HepG2 (cell line): ENCODE data around the gene TBC1D16. TPM values are rescaled to one million over a fixed set of nuclear protein-coding genes. Genes with fewer than 3 reads are reported as not detected.

ENCODE experiments used
- HIC2 ChIP-seq: sonication (generic); formaldehyde crosslinking; IDR thresholded peaks from 2 replicates; pipeline ENCODE4 v1.9.0; 2022; ENCODE audit warnings: low read depth, missing genetic modification reagents
- KDM5B ChIP-seq: sonication (generic); formaldehyde crosslinking; IDR thresholded peaks from 2 replicates; pipeline ENCODE4 v1.4.0; 2020; ENCODE audit warnings: missing genetic modification reagents, mild to moderate bottlenecking, borderline replicate concordance
- MLX ChIP-seq: IDR thresholded peaks from 2 replicates; pipeline ENCODE4 v1.6.1; 2016
- MTERF4 ChIP-seq: sonication (generic); formaldehyde crosslinking; IDR thresholded peaks from 2 replicates; pipeline ENCODE4 v1.8.0; 2023; ENCODE audit warnings: mild to moderate bottlenecking, missing genetic modification reagents
- PRDM15 ChIP-seq: sonication (generic); formaldehyde crosslinking; IDR thresholded peaks from 2 replicates; pipeline ENCODE4 v1.4.0; 2020; ENCODE audit warnings: missing genetic modification reagents
- RORA ChIP-seq: sonication (generic); formaldehyde crosslinking; IDR thresholded peaks from 2 replicates; pipeline ENCODE4 v1.5.0; 2020; ENCODE audit warnings: mild to moderate bottlenecking, missing genetic modification reagents, moderate library complexity
- TOPORS ChIP-seq: sonication (generic); formaldehyde crosslinking; IDR thresholded peaks from 2 replicates; pipeline ENCODE4 v1.8.0; 2023; ENCODE audit warnings: mild to moderate bottlenecking, missing genetic modification reagents
- ZNF124 ChIP-seq: sonication (generic); formaldehyde crosslinking; IDR thresholded peaks from 2 replicates; pipeline ENCODE4 v1.4.0; 2020; ENCODE audit warnings: missing genetic modification reagents
- ZNF362 ChIP-seq: sonication (generic); formaldehyde crosslinking; IDR thresholded peaks from 2 replicates; pipeline ENCODE4 v1.4.0; 2020; ENCODE audit warnings: missing genetic modification reagents, mild to moderate bottlenecking, borderline replicate concordance
- ZNF432 ChIP-seq: sonication (generic); formaldehyde crosslinking; IDR thresholded peaks from 2 replicates; pipeline ENCODE4 v1.5.0; 2020; ENCODE audit warnings: missing genetic modification reagents, mild to moderate bottlenecking, borderline replicate concordance
- ZNF512B ChIP-seq: sonication (generic); formaldehyde crosslinking; IDR thresholded peaks from 2 replicates; pipeline ENCODE4 v1.5.1; 2020; ENCODE audit warnings: missing genetic modification reagents, mild to moderate bottlenecking, borderline replicate concordance
- ZNF691 ChIP-seq: sonication (generic); formaldehyde crosslinking; IDR thresholded peaks from 2 replicates; pipeline ENCODE4 v1.4.0; 2020; ENCODE audit warnings: missing genetic modification reagents, low read depth, mild to moderate bottlenecking, borderline replicate concordance
- ZNF749 ChIP-seq: sonication (generic); formaldehyde crosslinking; IDR thresholded peaks from 2 replicates; pipeline ENCODE4 v1.8.0; 2022; ENCODE audit warnings: mild to moderate bottlenecking, missing genetic modification reagents, moderate library complexity, borderline replicate concordance
- ZNF773 ChIP-seq: sonication (generic); formaldehyde crosslinking; IDR thresholded peaks from 2 replicates; pipeline ENCODE4 v1.4.0; 2020; ENCODE audit warnings: missing genetic modification reagents, borderline replicate concordance
- polyA plus RNA-seq, 8 experiments: library from polyadenylated mRNA; depleted of rRNA in 3 of 8; stranded (reverse) in 7 of 8; unstranded in 1 of 8; fragments of >200 nt; fragmentation: Illumina TruSeq in 4 of 8; extraction: Trizol in 4 of 8; gene quantifications; 2 replicates each; pipeline versions ENCODE4 v1.2.1 to v1.2.3, GENCODE V29; 2011 to 2016; ENCODE audit warnings: low read depth in 4 of 8, missing spikeins in 1 of 8, mixed read lengths in 1 of 8; ENCODE audit not compliant: insufficient read depth in 1 of 8
- total RNA-seq, 5 experiments: library from RNA; depleted of rRNA; stranded (reverse); fragments of >200 nt; fragmentation: Illumina TruSeq; extraction: Trizol; gene quantifications; 2 replicates each; pipeline ENCODE4 v1.2.3, GENCODE V29; 2016; ENCODE audit warnings: low read depth in 1 of 5

TBC1D16 gene
- total and polyA plus RNA-seq, 2 of the 13 experiments (the other 11 are each of a cell fraction or from before 2014, with no cell fraction given), result 14.9 to 24.9 TPM

GRCh38 chr17:79991924-79992648 is 43.6 kb downstream of the TBC1D16 start (continued):
- TF ChIP-seq ZNF512B (peak; percentile 81; the same call in 1 of the 2 replicates), ZNF432 (CRISPR knock-in tag) (no peak), HIC2 (CRISPR knock-in tag) (no peak), MTERF4 (CRISPR knock-in tag) (peak; percentile 45; the same call in 1 of the 2 replicates), ZNF691 (CRISPR knock-in tag) (no peak), ZNF749 (CRISPR knock-in tag) (0 out of 2 replicates have a peak, but pooled peaks have one; percentile 46), RORA (CRISPR knock-in tag) (no peak), ZNF773 (CRISPR knock-in tag) (no peak), ZNF124 (CRISPR knock-in tag) (no peak), MLX (CRISPR knock-in tag) (0 out of 2 replicates have a peak, but pooled peaks have one; percentile 11), TOPORS (CRISPR knock-in tag) (0 out of 2 replicates have a peak, but pooled peaks have one; percentile 21), KDM5B (CRISPR knock-in tag) (no peak; the same call in 1 of the 2 replicates), ZNF362 (CRISPR knock-in tag) (0 out of 2 replicates have a peak, but pooled peaks have one; percentile 31), PRDM15 (CRISPR knock-in tag) (no peak)
